Tibial nerve (tissue), 4 donors: ENCODE results near the gene ST6GALNAC3. TPM values are rescaled to one million over a fixed set of nuclear protein-coding genes. Genes with fewer than 3 reads are reported as not detected.
"Not testable (repeated sequence)": the region's sequence is repeated elsewhere in the genome, so short reads cannot be mapped to it uniquely, and the experiment has no call there.

Experiments
- DNase-seq, 2 donors: peaks; one replicate each; pipeline ENCODE4 v3.0.0-alpha.2; 2019; ENCODE audit warnings: low spot score in 2 of 2
- H3K27ac ChIP-seq, 4 donors: fragments of 200-600 bp; sonication (generic) in 3 of 4; one replicate each; pipeline ENCODE4 v1.5.1; 2017 to 2019; ENCODE audit warnings: mild to moderate bottlenecking in 1 of 4
- H3K27me3 ChIP-seq, 2 donors: fragments of 200-600 bp; sonication (generic) in 1 of 2; one replicate each; pipeline versions ENCODE4 v1.5.1 to v1.6.0; 2017 to 2019
- H3K36me3 ChIP-seq, 3 donors: fragments of 200-600 bp; sonication (generic); one replicate each; pipeline ENCODE4 v1.5.1; 2018 to 2019
- H3K4me1 ChIP-seq, 4 donors: fragments of 200-600 bp; sonication (generic) in 3 of 4; one replicate each; pipeline ENCODE4 v1.5.1; 2017 to 2019
- H3K4me3 ChIP-seq, 4 donors: fragments of 200-600 bp; sonication (generic) in 3 of 4; one replicate each; pipeline ENCODE4 v1.5.1; 2017 to 2019; ENCODE audit warnings: mild to moderate bottlenecking in 1 of 4, moderate library complexity in 1 of 4
- H3K9me3 ChIP-seq, 4 donors: fragments of 200-600 bp; sonication (generic) in 3 of 4; one replicate each; pipeline ENCODE4 v1.5.1; 2017 to 2019
- EP300 ChIP-seq, 2 donors: sonication (generic); formaldehyde crosslinking; IDR thresholded peaks; one replicate each; pipeline ENCODE4 v1.6.1; 2017; ENCODE audit warnings: antibody characterized with exemption in 2 of 2, mild to moderate bottlenecking in 1 of 2
- POLR2A ChIP-seq, 2 donors: fragments of 450-650 bp; IDR thresholded peaks; one replicate each; pipeline ENCODE4 v1.6.1; 2017; ENCODE audit warnings: antibody characterized with exemption in 2 of 2, mild to moderate bottlenecking in 2 of 2, moderate library complexity in 2 of 2
- WGBS, 2 donors: methylation state at CpG; one replicate each; pipeline ENCODE4 v1.1.5; 2018; 5-methylcytosine and 5-hydroxymethylcytosine counted together
- total RNA-seq, 4 donors: library from RNA; depleted of rRNA; stranded (reverse); fragments of >200 nt; gene quantifications; one replicate each; pipeline ENCODE4 v1.1.0, GENCODE V29; 2016
- TF ChIP-seq, protein P1 (sequence below), 5 experiments: fragments of 200-600 bp in 3 of 5; fragments of 450-650 bp in 2 of 5; sonication (generic) in 3 of 5; IDR thresholded peaks; one replicate each; pipeline ENCODE4 v1.5.1; 2016 to 2019; ENCODE audit warnings: antibody characterized with exemption in 5 of 5, mild to moderate bottlenecking in 3 of 5, moderate library complexity in 2 of 5

ST6GALNAC3 gene
- total RNA-seq, 4 donors from 2014 or later: 2.7 to 6.6 (median 4.9) TPM

DNA sequence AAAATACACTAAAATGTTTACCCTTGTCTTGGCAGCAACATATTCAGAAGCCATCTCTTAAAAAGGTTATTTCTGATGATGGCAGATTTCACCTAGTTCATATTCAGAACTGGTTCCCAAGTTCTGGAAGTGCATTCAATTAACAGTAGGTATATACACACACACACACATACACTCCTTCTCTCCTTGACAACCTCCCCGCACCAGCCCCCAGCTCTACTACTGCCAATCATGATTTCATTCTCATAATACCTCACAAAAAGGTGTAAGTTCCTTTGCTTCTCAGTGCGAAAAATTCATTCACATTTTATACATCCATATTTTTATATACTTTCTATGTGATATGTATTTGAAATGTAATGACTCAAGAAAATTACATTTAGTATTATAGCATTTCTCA lies 564.6 kb downstream of the ST6GALNAC3 start:
- no peak overlapping the region for H3K27ac ChIP-seq
- H3K9me3 ChIP-seq: no peaks in the 10 kb centered on the region
- no peaks in the 10 kb centered on the region for H3K36me3 ChIP-seq
- no peak overlapping the region for H3K4me3 ChIP-seq
- WGBS, 2 donors: 95 to 98% methylated on average over 2 of the region's 2 CpGs
- H3K4me1 ChIP-seq: no peaks in the 10 kb centered on the region
- DNase-seq: no peak
- TF ChIP-seq EP300 (IDR thresholded peaks at IDR 0.05): no peak
- TF ChIP-seq POLR2A (IDR thresholded peaks at IDR 0.05): no peak
- TF ChIP-seq, protein P1, sequence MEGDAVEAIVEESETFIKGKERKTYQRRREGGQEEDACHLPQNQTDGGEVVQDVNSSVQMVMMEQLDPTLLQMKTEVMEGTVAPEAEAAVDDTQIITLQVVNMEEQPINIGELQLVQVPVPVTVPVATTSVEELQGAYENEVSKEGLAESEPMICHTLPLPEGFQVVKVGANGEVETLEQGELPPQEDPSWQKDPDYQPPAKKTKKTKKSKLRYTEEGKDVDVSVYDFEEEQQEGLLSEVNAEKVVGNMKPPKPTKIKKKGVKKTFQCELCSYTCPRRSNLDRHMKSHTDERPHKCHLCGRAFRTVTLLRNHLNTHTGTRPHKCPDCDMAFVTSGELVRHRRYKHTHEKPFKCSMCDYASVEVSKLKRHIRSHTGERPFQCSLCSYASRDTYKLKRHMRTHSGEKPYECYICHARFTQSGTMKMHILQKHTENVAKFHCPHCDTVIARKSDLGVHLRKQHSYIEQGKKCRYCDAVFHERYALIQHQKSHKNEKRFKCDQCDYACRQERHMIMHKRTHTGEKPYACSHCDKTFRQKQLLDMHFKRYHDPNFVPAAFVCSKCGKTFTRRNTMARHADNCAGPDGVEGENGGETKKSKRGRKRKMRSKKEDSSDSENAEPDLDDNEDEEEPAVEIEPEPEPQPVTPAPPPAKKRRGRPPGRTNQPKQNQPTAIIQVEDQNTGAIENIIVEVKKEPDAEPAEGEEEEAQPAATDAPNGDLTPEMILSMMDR (IDR thresholded peaks at IDR 0.05): no peak
- H3K27me3 ChIP-seq: no peaks in the 10 kb centered on the region

DNA sequence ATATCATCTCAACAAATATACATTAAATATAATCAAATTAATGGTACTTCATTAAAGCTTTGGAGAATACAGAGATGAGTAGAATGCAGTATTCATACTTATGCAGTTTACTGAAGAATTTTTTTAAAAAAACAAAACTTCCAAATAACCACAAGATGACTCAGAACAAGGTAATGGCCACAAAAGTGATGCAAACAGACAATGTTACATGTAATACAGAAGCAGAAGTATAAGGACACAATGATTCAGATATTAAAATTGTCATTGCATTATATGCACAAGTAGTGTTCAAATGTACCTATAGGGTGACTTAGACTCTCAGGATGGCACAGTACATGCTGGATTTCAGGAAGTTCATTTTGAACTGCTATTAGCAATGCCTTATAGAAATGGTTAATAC lies 565.5 kb downstream of the ST6GALNAC3 start:
- TF ChIP-seq POLR2A (IDR thresholded peaks at IDR 0.05) (no peak), EP300 (IDR thresholded peaks at IDR 0.05) (no peak)
- TF ChIP-seq, protein P1 (IDR thresholded peaks at IDR 0.05): no peak
- Histone ChIP-seq H3K9me3 (no peaks in the 10 kb centered on the region), H3K4me3 (no peak overlapping the region), H3K27ac (no peak overlapping the region), H3K4me1 (no peaks in the 10 kb centered on the region), H3K36me3 (no peaks in the 10 kb centered on the region), H3K27me3 (no peaks in the 10 kb centered on the region)
- DNase-seq: no peak

GRCh38 chr1:76640723-76641122 lies 566.2 kb downstream of the ST6GALNAC3 start:
- Histone ChIP-seq H3K4me3 (no peak overlapping the region), H3K9me3 (no peaks in the 10 kb centered on the region), H3K36me3 (no peaks in the 10 kb centered on the region), H3K4me1 (no peaks in the 10 kb centered on the region), H3K27ac (no peak overlapping the region), H3K27me3 (no peaks in the 10 kb centered on the region)
- TF ChIP-seq EP300 (IDR thresholded peaks at IDR 0.05) (no peak), POLR2A (IDR thresholded peaks at IDR 0.05) (no peak)
- TF ChIP-seq, protein P1 (IDR thresholded peaks at IDR 0.05): no peak
- DNase-seq: no peak

DNA sequence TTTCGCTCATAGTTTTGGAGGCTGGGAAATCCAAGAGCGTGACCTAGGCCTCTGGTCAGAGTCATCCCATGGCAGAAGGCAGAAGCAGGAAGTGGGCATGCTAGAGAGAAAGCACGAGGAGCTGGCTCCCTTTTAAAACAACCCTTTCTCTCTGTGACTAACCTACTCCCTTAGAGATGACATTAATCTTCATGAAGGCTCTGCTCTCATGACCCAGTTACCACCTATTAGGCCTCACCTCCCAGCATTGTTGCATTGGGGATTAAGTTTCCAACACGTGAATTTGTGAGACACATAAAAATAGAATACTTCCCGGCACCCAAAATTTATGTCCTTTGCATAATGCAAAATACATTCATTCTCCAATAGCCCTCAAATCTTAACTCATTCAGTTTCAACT lies 569.6 kb downstream of the ST6GALNAC3 start:
- H3K27ac ChIP-seq: no peak overlapping the region
- DNase-seq: no peak
- H3K36me3 ChIP-seq: no peaks in the 10 kb centered on the region
- H3K4me1 ChIP-seq: no peaks in the 10 kb centered on the region
- H3K27me3 ChIP-seq: no peaks in the 10 kb centered on the region
- TF ChIP-seq POLR2A (IDR thresholded peaks at IDR 0.05) (no peak), EP300 (IDR thresholded peaks at IDR 0.05) (no peak)
- TF ChIP-seq, protein P1 (IDR thresholded peaks at IDR 0.05): no peak
- H3K9me3 ChIP-seq: peaks cover 0 to under 1% (median 0%) of the 10 kb centered on the region in 4 donors
- 69 to 88% methylated on average over 5 of the region's 5 CpGs for WGBS, 2 donors
- no peak overlapping the region for H3K4me3 ChIP-seq

DNA sequence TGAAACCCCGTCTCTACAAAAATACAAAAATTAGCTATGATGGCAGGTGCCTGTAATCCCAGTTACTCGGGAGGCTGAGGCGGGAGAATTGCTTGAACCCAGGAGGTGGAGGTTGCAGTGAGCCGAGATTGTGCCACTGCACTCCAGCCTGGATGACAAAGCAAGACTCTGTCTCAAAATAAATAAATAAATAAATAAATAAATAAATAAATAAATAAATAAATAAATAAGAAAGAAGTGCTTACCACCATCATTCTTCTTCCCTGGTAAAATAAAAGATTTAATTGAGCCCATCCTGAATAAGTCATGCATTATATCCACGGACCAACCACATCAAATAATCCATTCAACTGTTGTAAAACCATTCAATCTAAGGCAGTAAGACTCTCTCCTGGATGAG lies 578.3 kb downstream of the ST6GALNAC3 start:
- 88 to 89% methylated on average over 5 of the region's 5 CpGs for WGBS, 2 donors
- not testable (repeated sequence) for H3K4me3 ChIP-seq, H3K36me3 ChIP-seq, DNase-seq, H3K27me3 ChIP-seq, H3K27ac ChIP-seq, H3K4me1 ChIP-seq
- H3K9me3 ChIP-seq: peaks cover 0 to 30% (median 5%) of the 10 kb centered on the region in 4 donors

DNA sequence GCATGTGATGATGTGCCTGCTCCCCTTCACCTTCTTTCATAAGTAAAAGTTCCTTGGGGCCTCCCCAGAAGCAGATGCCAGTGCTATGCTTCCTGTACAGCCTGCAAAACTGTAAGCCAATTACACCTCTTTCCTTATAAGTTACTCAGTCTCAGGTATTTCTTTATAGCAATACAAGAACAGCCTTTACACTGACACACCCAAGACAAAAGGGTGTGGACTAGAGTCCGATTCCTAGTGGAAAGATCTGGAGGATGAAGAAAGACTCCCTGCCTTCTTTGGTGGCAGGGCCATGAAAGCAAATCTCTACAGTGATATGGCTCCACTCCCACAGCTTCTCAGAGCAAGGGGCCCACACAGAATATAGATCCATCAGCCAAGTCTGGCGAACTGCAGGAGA lies 583.1 kb downstream of the ST6GALNAC3 start:
- H3K4me1 ChIP-seq: no peaks in the 10 kb centered on the region
- no peaks in the 10 kb centered on the region for H3K27me3 ChIP-seq
- TF ChIP-seq POLR2A (IDR thresholded peaks at IDR 0.05): no peak
- no peak for TF ChIP-seq EP300 (IDR thresholded peaks at IDR 0.05)
- TF ChIP-seq, protein P1 (IDR thresholded peaks at IDR 0.05): no peak
- WGBS, 2 donors: 83 to 91% methylated on average over 2 of the region's 2 CpGs
- no peaks in the 10 kb centered on the region for H3K36me3 ChIP-seq
- peaks cover 0 to 6% (median 0%) of the 10 kb centered on the region in 4 donors for H3K9me3 ChIP-seq
- no peak overlapping the region for H3K4me3 ChIP-seq
- DNase-seq: no peak
- no peak overlapping the region for H3K27ac ChIP-seq
